GM19023 (cell line): Measurements from ENCODE around the gene LACTB.
"Not testable (repeated sequence)": the region's sequence is repeated elsewhere in the genome, so short reads cannot be mapped to it uniquely, and the experiment has no call there.

ENCODE experiments used
- ATAC-seq: cut with Tn5 transposase; IDR thresholded peaks from one replicate; pipeline ENCODE4 v1.9.1; 2021; ENCODE audit warnings: mild to moderate bottlenecking, moderate library complexity; ENCODE audit not compliant: unreplicated experiment

Gene LACTB

GRCh38 chr15:63089260-63090043 is 32.2 kb upstream of the LACTB start:
- ATAC-seq = no peak

DNA sequence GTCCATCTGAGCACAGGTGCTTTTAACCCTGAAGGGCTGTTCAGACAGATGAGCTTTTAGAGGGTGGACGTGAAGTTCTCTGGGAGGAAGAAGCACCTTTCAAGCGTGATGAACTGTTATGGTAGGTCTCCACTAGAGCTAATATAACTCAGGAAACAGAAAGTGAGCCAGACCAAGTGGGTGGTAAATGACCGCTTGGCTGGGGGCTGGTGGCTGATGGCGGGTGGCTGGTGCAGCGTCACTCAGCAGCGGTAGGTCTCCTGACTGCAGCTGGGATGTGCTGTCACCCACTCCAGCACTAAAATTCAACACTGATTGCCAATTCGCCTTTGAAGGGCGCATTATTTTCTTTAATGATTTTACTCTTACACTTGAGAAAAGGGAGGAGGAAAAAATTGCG is 31.2 kb upstream of the LACTB start:
- ATAC-seq = no peak

DNA sequence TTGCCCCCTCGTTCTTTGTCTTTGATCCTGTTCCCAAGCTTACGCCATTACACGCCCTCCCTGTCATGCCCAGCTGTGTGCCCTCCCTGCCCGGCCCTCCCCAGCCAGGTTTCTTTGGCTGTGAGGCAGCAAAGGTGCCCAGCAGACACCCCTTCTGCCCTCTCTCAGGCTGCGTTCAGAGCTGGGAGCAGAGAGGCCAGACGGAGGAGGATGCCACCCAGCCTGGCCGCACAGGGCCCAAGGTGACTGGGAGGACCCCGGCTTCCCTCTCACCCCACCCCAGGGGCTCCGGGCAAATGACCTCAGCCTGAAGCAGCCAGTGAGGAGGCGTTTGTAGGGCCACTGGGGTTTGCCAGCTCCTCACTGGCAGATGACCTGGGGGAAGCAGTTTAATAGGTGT is 30.8 kb upstream of the LACTB start:
- no peak for ATAC-seq

GRCh38 chr15:63091679-63092446 is 29.8 kb upstream of the LACTB start:
- no peak for ATAC-seq

DNA sequence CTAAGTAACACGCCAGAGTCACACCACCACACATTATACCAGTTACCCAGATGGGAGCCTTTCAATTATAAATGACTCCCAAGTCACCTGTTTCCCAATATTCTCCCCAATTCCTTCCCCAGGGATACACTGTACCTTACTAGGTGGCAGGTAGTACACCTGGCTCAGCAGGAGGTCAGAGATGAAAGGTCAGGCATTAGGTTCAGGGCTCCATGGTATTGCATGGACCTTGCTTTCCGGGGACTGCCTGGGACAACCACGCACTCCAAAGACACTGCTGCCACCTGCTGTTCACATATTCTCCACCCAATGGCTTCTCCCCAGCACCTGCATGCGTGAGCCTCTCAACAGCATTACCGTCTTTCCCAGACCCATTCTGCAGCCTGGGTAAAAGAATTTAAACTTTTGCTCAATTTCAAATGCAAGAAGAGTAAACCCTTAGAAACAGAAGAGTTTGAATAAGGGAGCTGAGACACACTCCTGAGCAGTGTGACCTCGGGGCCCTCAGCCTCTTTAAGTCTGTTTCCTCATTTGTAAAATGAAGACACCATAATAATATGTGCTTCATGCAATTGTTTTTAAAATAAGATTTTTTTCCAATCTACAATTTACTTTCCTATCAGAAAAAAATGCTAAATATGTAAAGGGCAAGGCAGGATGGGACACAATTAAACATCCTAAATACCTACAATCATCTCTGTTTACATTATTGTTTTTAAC is 28.0 kb upstream of the LACTB start:
- ATAC-seq = no peak

GRCh38 chr15:63094495-63094931 is 27.1 kb upstream of the LACTB start:
- ATAC-seq = no peak

GRCh38 chr15:63096178-63096577 is 25.5 kb upstream of the LACTB start:
- ATAC-seq = no peak

DNA sequence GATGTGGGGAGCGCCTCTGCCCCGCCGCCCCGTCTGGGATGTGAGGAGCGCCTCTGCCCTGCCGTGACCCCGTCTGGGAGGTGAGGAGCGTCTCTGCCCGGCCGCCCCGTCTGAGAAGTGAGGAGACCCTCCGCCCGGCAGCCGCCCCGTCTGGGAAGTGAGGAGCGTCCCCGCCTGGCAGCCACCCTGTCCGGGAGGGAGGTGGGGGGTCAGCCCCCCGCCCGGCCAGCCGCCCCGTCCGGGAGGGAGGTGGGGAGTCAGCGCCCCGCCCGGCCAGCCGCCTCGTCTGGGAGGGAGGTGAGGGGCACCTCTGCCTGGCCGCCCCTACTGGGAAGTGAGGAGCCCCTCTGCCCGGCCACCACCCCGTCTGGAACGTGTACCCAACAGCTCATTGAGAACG is 22.8 kb upstream of the LACTB start:
- ATAC-seq = not testable (repeated sequence)

- not testable (repeated sequence) for ATAC-seq
Observed at GRCh38 chr15:63099581-63099980, 22.1 kb upstream of the LACTB start.

DNA sequence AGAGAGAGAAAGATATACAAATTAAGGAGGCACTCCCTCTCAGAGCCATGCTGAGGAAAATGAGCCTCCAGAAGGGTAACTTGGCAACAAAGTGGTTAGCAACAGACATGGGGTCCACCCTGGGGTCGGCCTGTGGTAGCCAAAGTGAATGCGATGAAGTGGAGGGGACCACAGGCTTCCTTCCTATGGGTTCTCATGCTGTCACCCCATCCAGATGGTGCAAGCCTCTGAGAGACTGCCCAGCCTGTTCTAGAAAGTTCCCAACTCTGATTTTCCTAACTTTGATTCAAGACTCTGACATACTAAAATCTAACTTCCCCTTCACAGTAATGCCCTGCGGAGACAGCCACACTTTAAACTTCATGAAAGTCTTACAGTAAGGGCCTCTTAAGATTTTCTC is 18.2 kb upstream of the LACTB start:
- ATAC-seq = no peak

DNA sequence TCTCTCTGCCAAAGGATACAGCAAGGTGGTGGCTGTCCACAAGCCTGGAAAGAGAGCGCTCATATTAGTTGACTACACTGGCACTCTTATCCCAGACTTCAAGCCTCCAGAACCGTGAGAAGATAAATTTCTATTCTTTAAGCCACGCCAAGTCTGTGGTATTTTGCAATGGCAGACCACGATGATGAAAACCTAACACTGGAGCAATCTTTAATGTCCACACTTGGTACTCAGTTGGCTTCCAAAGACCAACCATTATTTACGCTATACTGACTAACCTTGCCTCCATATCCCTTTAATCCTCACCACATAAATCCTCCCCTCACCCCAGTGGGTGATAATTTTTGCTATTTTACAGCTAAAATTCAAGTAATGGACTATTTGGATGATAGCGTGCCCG is 16.9 kb upstream of the LACTB start:
- no peak for ATAC-seq

GRCh38 chr15:63105354-63105753 is 16.3 kb upstream of the LACTB start:
- not testable (repeated sequence) for ATAC-seq

DNA sequence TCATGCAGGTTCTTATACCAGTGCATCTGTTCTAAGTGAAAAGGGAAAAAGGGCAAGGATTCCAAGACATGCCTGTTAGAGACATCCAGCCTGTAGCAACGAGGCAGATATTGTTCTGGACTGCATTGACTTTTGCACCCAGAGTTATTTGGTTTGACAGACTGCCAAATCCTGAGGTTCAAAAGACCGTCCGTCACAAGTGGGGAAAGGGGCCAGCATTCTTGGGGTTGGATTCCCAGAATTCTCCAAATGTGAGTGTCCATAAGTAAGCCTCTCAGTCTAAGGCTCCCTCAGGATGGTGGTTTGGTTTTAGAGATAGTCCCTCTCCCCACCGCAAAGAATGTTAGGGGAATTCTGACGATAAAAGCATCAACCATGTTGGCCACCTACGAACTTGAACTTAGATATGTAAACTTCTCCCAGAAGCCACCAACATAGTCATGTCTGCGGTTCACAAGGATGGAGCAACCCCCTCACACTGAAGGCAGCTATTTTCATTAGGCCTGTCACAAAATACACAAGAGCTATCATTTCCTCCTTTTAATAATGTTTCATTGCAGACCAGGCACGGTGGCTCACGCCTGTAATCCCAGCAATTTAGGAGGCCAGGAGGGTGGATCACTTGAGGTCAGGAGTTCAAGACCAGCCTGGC is 13.6 kb upstream of the LACTB start:
- ATAC-seq = no peak

DNA sequence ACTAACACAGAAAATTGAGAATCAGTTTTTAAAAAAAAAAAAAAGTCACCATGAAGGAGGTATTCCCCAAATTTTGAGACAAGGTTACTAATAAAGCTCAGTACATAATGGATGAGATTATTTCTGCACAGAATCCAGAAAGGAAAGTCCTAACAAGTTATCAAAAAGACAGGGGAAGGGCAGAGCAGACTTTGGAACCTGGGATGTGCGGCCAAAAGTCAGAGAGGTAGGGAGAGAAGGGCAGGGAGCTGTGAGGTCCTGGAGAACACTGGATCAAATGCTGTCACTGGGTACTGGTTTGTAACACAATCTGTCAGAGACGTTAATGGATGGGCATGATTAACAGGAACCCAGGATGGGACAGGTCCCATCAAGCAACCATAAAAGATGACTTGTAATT is 12.2 kb upstream of the LACTB start:
- no peak for ATAC-seq

DNA sequence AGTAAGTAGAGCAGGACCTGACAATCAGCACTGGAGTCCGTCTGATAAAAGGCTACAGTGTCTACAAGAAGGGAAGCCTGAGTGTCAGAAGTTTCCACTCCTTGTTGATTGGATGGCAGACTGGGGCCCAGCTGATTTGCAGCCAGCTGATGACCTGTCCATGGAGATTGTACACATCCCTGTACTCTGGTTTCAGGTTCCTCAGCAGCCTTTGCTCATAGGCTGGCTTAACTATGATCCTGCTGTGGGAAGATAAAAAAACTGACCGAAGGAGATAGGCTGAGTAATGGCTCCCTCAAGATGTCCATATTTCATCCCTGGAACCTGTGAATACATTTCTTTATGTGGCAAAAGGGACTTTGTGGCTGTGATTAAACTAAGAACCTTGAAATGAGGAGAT is 11.7 kb upstream of the LACTB start:
- ATAC-seq = no peak

- ATAC-seq = no peak
Observed at GRCh38 chr15:63110428-63111026, 11.1 kb upstream of the LACTB start.

- ATAC-seq = no peak
Observed at GRCh38 chr15:63111481-63111880, 10.2 kb upstream of the LACTB start.

GRCh38 chr15:63112871-63113270 is 8.8 kb upstream of the LACTB start:
- no peak for ATAC-seq

GRCh38 chr15:63114465-63114864 is 7.2 kb upstream of the LACTB start:
- no peak for ATAC-seq

- no peak for ATAC-seq
Observed at GRCh38 chr15:63118854-63119253, 2.8 kb upstream of the LACTB start.
